ENCODE results near the gene SCIN.

SCIN gene

DNA sequence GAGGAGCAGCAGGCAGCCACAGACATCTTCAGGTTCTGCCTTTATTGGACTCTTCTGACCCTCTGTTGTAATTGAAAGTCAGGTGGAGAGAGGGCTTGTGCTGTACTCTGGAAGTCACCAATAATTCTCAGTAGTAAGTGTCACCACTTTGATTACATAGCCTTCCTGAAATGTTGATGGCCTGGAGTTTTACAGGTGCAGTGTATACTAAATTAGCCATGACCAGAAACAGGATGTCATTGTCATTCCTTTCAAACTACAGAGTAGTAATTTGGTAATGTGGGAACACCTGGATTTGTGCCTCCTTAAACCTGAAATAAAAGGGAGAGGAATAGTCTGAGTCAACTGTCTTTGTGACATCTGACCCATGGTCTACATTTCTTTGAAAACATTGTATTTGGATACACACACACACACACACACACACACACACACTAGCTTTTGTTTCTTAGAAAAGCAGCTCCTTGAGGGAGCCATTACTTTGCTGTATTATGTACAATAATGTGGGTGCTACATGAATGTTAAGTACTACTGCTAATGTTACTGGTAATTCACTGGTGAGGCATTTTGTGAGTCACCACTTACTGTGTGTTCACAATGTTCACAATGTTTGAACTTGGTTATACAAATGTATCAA, 136.5 kb downstream of the SCIN start:
- in situ Hi-C loops (cut with HindIII; ENCODE audit: low sequenced_read_pairs), result no loop called here

GRCh38 chr7:12708314-12708713, 137.8 kb downstream of the SCIN start:
- no peak overlapping the region for H3K4me3 ChIP-seq (ENCODE audit: low read depth, low read length)
- TF ChIP-seq, protein P1, sequence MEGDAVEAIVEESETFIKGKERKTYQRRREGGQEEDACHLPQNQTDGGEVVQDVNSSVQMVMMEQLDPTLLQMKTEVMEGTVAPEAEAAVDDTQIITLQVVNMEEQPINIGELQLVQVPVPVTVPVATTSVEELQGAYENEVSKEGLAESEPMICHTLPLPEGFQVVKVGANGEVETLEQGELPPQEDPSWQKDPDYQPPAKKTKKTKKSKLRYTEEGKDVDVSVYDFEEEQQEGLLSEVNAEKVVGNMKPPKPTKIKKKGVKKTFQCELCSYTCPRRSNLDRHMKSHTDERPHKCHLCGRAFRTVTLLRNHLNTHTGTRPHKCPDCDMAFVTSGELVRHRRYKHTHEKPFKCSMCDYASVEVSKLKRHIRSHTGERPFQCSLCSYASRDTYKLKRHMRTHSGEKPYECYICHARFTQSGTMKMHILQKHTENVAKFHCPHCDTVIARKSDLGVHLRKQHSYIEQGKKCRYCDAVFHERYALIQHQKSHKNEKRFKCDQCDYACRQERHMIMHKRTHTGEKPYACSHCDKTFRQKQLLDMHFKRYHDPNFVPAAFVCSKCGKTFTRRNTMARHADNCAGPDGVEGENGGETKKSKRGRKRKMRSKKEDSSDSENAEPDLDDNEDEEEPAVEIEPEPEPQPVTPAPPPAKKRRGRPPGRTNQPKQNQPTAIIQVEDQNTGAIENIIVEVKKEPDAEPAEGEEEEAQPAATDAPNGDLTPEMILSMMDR (IDR thresholded peaks at IDR 0.05; ENCODE audit: low read depth, low read length, missing control alignments), result no peak
- in situ Hi-C loops (cut with HindIII; ENCODE audit: low sequenced_read_pairs), result no loop called here
- DNase-seq (ENCODE audit: low read depth), result no peak

More for the DNA sequence above, 136.5 kb downstream of the SCIN start:
- no peak overlapping the region for H3K4me3 ChIP-seq (ENCODE audit: low read depth, low read length)
- no peak for DNase-seq (ENCODE audit: low read depth)
- TF ChIP-seq, protein P1 (IDR thresholded peaks at IDR 0.05; ENCODE audit: low read depth, low read length, missing control alignments), result no peak

All from astrocyte of the cerebellum (primary cell).